Activated CD8-positive, alpha-beta memory T cell treated with anti-CD3 and anti-CD28 coated beads, Interleukin-2, amount 50 U/mL, for 4 hours (primary cell): ENCODE results near the gene SEC11A.
"Not testable (repeated sequence)": the region's sequence is repeated elsewhere in the genome, so short reads cannot be mapped to it uniquely, and the experiment has no call there.

Experiments used
- DNase-seq: peaks from one replicate; pipeline ENCODE4 v3.0.0-alpha.2; 2020

The SEC11A gene

DNA sequence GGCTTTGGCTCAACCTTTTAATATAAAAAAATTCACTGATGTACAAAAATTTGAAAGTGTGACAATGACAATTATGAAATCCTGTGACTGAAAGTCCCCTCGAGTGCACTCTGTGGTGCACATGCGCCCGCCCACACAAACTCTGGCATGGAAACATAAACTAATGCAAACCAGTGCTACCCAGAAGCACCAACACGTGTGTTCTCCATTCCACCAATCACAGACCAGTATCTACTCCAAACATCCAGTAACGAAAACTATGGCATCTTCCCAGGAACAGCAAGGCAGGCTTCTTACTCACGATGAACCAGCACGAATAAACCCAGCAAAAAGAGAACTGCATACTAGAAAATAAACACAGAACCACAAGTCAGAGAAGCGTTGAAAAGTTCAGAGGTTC is 46.2 kb downstream of the SEC11A start:
- DNase-seq, result no peak

GRCh38 chr15:84668221-84668982 is 47.5 kb downstream of the SEC11A start:
- no peak for DNase-seq

- no peak for DNase-seq
Observed at GRCh38 chr15:84666373-84666772, 49.6 kb downstream of the SEC11A start.

- no peak for DNase-seq
Observed at GRCh38 chr15:84661001-84661400, 54.9 kb downstream of the SEC11A start.

DNA sequence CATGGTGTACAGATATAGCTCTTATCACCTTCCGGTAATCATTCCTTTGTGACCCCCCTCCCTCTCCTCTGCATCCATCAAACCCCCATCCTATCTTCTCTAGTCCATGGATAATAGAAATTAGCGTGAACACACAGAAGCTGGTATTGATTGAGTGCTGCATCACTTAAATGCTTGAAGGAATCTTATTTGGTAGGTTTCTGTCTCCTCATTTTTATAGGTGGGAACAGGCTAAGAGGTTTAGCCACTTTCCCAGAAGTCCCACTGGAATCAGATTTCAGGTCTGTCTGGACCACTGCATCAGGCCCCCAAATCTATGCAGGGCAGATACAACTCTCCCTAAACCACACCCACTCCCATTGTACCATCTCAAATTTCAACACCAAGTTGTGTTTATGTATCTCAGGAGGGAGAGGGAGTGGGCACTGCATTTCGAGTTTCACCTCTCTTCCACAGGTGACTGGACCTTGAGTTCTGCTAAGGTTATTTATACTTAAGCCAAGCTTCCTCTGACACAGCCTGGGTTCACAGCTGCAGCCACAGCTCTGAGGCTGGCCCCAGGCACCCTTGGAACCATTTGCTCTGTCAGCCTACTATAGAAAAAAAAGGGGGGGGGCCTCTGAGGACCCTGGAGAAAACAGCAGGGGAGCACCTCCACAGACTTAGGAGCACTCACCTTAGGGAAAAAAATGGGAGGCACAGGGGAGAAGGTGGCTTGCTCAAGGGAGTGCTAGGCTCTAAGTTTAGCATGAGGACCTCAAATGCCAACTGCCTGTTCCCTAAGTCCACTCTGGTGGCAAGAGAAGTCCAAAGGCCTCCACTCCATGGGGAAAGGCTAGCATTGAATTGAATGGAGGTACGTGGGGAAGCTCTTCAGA is 55.8 kb downstream of the SEC11A start:
- no peak for DNase-seq

DNA sequence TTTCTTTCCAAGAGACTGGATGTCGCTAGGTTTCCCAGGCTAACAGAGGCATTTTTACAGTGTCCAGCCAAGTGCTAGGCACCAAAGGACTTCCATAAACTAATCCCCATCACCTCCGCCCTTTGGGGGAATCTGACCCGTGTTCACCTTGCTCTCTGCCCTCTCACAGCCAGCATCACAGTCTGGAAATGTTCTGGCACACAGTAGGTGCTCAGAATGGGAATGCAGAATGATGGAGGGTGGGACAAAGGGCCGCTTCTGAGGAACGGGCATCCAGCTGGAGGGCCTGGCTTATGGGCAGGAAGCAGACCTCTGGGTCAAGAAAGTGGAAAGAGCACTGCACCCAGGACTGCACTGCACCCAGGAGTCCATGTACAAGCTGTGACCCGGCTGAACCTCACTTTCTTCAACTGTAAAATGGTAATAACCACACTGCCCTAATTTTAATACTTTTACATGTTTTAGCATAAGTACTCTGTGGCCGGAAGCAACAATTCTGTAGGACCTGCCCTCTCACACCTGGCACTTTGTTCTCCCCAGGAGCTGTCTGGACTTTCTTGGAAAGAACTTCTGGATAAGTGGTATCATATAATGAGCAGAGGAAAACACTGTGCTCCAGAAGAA is 57.0 kb downstream of the SEC11A start:
- DNase-seq, result no peak

- DNase-seq, result peak; percentile 81
Observed at GRCh38 chr15:84658080-84658787, 57.7 kb downstream of the SEC11A start, which contains the start of gene NMB. TSS of gene NMB (minus strand) at chr15:84658199. CDS start at chr15:84658152, 47 bp downstream.

DNA sequence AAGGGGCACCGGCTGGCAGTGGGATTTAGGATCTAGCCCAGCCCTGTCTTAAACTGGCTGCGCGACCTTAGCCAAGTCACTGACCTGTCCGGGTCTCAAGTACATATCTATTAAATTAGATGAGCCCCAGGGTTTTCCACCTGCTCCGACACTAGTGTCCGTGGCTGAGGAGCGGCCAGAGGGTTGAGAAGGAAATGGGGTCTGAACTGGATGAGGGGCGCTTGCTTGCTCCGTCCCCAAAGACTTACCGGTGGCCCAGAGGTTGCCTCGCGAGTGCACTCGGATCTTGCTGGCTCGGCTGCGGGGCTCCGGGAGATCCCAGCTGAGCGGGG is 58.2 kb downstream of the SEC11A start:
- DNase-seq, result no peak

DNA sequence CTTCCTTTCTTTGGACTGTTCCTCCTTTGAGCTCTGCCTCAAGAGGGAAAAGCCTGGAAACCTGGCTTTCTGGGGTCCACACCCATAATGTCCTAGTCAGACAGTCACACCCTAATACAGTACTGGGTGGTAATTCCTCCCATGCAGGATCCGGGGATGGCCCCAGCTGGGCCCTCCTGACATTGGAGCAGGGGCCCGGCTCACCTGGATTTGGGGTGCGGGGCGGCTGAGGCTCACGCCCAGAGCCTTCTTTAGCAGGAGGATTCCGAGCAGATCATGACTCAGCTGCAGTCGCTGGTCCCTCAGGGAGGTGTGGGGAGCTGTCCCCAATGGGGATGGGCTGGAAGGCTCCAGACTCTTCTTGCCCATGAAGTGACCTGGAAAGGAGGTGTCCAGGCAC is 59.0 kb downstream of the SEC11A start:
- DNase-seq, result no peak

- peak; percentile 79 for DNase-seq
Observed at GRCh38 chr15:84654689-84655453, 61.1 kb downstream of the SEC11A start.

DNA sequence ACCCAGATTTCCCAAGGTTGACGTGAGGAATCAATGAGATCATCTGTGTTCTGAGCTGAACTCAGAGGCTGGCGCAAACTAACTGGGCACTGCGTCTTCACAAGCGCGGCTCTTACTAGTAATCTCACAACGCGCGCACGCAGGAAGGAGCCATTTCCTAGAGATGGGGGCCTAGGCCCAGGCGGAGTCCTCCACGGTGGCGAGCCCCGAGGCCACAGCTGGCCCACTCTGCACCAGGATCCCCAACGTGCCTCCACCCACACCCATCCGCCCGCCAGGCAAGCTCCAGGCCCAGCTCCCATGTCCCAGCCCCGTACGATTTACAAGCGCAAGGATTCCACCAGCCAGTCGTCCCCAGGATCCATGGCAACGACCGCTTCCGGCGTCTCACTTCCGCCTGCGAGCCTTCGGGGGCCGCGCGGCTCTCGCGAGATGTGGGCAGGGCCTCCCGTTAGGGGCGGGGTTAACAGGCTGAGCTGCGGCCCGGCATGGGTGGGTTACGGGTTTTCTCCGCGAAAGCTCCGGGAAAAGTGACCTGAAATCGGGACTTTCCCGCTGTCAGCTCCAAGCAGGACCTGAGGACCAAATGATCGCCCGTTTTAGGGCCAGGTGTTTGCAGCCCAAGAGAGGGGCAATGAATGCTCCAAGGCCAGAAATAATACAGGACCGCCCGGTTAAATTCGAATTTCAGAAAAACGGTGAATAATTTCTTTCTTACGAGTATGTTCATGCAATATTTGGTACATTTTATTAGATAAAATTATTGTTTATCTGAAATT is 61.8 kb downstream of the SEC11A start, which contains the start of gene WDR73:
Gene WDR73 (minus strand): TSS at position 374 of the 779 bp plus-strand sequence. CDS start 9 bp downstream, at position 365.
- DNase-seq, result peak; percentile 99

GRCh38 chr15:84653584-84653909 is 62.4 kb downstream of the SEC11A start:
- no peak for DNase-seq

DNA sequence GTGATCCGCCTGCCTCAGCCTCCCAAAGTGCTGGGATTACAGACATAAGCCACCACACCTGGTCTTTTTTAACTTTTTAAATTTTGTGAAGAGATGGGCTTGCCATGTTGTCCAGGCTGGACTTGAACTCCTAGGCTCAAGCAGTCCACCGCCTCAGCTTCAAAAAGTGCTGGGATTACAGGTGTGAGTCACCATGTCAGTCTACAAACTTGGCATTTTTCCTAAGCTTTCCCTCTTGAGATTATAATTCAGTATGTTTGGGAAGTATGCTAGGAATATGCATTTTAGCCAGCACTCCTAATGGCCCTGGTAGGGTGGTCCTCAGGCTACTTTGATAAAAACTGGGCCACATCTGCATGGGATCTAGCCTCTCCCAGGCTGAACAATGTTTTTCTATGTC is 66.2 kb downstream of the SEC11A start:
- DNase-seq, result no peak

DNA sequence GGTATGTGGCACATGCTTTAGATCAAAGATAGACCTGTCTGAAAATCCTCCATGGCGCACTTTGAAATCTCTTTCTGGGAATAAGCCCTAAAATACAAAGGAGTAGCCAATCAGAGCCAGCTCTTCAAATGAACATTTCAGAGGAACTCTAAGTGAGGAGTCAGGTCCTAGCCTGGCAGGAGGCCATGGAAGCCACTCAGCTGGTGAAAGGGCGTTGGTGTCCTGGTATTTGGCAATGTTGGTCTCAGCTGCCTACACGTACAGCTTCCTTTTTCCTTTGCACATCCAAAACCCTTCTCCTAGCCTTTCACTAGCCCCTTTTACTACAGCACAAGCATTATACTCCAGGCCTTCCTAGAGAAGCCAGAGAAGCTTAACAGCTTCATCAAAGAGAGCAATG is 67.4 kb downstream of the SEC11A start:
- DNase-seq, result no peak

DNA sequence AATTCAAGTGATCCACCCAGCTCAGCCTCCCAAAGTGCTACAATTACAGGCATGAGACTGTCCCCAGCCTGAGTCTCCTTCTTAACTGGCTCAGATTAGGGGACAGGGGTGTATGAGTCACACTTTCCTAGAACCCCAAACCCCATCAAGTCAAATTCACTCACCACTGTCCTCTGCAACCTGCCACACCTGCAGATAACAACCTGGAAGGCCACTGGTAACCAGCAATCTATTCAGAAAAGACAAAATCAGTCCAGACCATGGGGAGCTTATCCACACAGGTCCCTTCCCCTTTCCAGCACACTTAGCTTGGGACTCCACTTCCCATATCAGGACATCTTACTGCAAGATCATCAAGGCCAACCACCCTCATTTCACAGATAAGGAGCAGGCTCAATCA is 68.2 kb downstream of the SEC11A start:
- no peak for DNase-seq

DNA sequence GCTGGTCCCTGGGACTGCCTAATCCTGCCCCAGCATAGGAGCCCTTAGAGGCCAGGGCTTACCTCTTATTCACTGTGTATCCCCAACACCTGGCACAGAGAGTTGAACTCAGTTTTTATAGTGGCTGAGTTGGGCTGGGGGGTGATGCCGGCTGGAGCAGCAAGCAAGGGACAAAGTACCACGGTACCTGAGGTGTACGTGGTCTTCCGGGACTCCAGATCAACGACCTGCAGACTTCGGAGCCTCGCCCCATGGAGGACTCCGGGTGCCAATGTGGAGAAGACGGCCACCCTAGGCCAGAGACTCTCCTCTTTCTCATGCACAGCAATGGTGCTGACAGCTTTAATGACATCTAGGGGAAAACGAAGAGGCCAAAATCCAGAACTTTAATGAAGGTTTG is 69.9 kb downstream of the SEC11A start:
- DNase-seq, result no peak

DNA sequence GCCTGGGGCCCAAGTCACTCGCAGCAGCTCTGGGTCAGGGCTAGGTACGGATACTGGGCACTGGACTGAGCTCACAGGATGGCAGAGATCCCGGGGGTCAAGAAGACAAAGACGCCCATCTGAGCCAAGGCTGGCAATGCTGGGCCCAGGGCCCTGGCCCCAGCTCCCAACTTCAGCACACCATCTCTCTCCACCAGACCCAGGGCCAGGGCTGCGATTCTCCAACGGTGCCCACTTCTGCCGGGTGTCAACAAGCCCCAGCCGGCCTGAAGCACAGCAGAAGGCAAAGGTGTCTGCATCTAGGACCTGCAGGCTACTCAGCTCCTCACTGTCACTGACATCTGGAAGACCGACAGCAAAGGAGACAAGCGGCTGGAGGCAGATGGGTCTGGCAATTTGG is 70.4 kb downstream of the SEC11A start:
- no peak for DNase-seq

- no peak for DNase-seq
Observed at GRCh38 chr15:84643838-84644237, 72.1 kb downstream of the SEC11A start.

DNA sequence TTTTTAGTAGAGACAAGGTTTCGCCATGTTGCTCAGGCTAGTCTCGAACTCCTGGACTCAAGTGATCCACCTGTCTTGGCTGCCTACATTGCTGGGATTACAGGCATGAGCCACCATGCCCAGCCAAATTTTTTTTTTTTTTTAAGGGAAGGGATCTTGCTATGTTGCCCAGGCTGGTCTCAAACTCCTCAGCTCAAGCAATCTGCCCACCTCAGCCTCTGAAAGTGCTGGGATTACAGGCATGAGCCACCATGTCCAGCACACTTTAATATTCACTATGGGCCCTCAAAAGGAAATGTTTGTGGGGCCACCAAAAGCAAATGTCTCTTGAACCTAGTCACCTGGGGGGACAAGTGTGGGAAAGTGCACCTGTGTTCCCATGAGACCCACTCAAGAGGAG is 73.3 kb downstream of the SEC11A start:
- DNase-seq, result not testable (repeated sequence)

GRCh38 chr15:84641871-84642270 is 74.1 kb downstream of the SEC11A start:
- DNase-seq, result not testable (repeated sequence)

- DNase-seq, result no peak
Observed at GRCh38 chr15:84638103-84638502, 77.8 kb downstream of the SEC11A start.
